T-cell (primary cell): ENCODE results near the gene C1QTNF9. TPM values are rescaled to one million over a fixed set of nuclear protein-coding genes. Genes with fewer than 3 reads are reported as not detected.
"Not testable (repeated sequence)": the region's sequence is repeated elsewhere in the genome, so short reads cannot be mapped to it uniquely, and the experiment has no call there.

Experiments used
- ATAC-seq, 4 experiments: fragments of 200-7000 bp in 3 of 4; fragments of 150-1000 bp in 1 of 4; cut with Tn5 transposase; replicated peaks in 1 of 4; 1 replicate in 3 of 4; 2 replicates in 1 of 4; pipeline ENCODE4 v1.10.0; 2021; ENCODE audit warnings: moderate library complexity in 3 of 4, mild to moderate bottlenecking in 2 of 4, moderate number of reproducible peaks in 1 of 4
- CTCF ChIA-PET, 2 donors: fragments of 300-600 bp; sonication (Branson Sonifier 250); formaldehyde crosslinking; loops; one replicate each; lab custom pipeline; 2022; ENCODE audit warnings: antibody characterized with exemption in 2 of 2; lab: Charles Lee
- POLR2A ChIA-PET, 2 donors: fragments of 300-600 bp; sonication (Branson Sonifier 250); formaldehyde crosslinking; loops; one replicate each; lab custom pipeline; 2022; ENCODE audit warnings: antibody characterized with exemption in 2 of 2; lab: Charles Lee
- DNase-seq, 35 experiments: peaks; one replicate each; pipeline versions ENCODE4 v3.0.0 to v3.0.0-alpha.2; 2013 to 2023
- H3K27ac ChIP-seq: one replicate; pipeline ENCODE4 v1.5.1; 2013; ENCODE audit warnings: low read length
- H3K27me3 ChIP-seq, 2 experiments: replicated peaks in 1 of 2; 1 replicate in 1 of 2; 2 replicates in 1 of 2; pipeline versions ENCODE4 v1.6.1 to v1.7.0; 2013; ENCODE audit warnings: low read length in 1 of 2, mixed read lengths in 1 of 2; ENCODE audit not compliant: control insufficient read depth in 2 of 2, insufficient read depth in 2 of 2; ENCODE audit errors: extremely low read depth in 1 of 2
- H3K36me3 ChIP-seq, 2 donors: 1 replicate in 1 of 2; 2 replicates in 1 of 2; pipeline versions ENCODE4 v1.6.1 to v1.7.0; 2013; ENCODE audit warnings: low read length in 1 of 2; ENCODE audit not compliant: control insufficient read depth in 2 of 2, insufficient read depth in 1 of 2; ENCODE audit errors: extremely low read depth in 1 of 2
- H3K4me1 ChIP-seq, 2 experiments: 1 replicate in 1 of 2; 2 replicates in 1 of 2; pipeline versions ENCODE4 v1.6.1 to v1.7.0; 2013; ENCODE audit warnings: low read length in 2 of 2, mixed read lengths in 1 of 2; ENCODE audit not compliant: insufficient read depth in 2 of 2, control insufficient read depth in 1 of 2; ENCODE audit errors: extremely low read depth in 1 of 2
- H3K4me3 ChIP-seq, 2 donors: 1 replicate in 1 of 2; 2 replicates in 1 of 2; pipeline versions ENCODE4 v1.5.1 to v1.7.0; 2013; ENCODE audit warnings: mild to moderate bottlenecking in 2 of 2, low read length in 1 of 2, moderate library complexity in 1 of 2; ENCODE audit not compliant: control insufficient read depth in 1 of 2; ENCODE audit errors: extremely low read depth in 1 of 2
- H3K9me3 ChIP-seq: 2 replicates; pipeline ENCODE4 v1.7.0; 2013
- H3K27ac Mint-ChIP-seq, 2 donors: one replicate each; pipeline ENCODE4 v1.8.0; 2020 to 2021; ENCODE audit warnings: mild to moderate bottlenecking in 2 of 2, mixed read lengths in 2 of 2
- H3K27me3 Mint-ChIP-seq, 2 donors: one replicate each; pipeline ENCODE4 v1.8.0; 2021 to 2022; ENCODE audit warnings: mixed read lengths in 2 of 2
- H3K36me3 Mint-ChIP-seq: one replicate; pipeline ENCODE4 v1.8.0; 2021; ENCODE audit warnings: mixed read lengths
- H3K4me1 Mint-ChIP-seq, 3 donors: one replicate each; pipeline ENCODE4 v1.8.0; 2020 to 2022; ENCODE audit warnings: mixed read lengths in 3 of 3, mild to moderate bottlenecking in 1 of 3
- H3K4me3 Mint-ChIP-seq, 3 donors: one replicate each; pipeline ENCODE4 v1.8.0; 2020 to 2022; ENCODE audit warnings: mild to moderate bottlenecking in 3 of 3, mixed read lengths in 3 of 3, moderate library complexity in 3 of 3
- H3K9me3 Mint-ChIP-seq, 3 donors: one replicate each; pipeline ENCODE4 v1.8.0; 2020 to 2022; ENCODE audit warnings: mixed read lengths in 3 of 3
- WGBS: methylation state at CpG from one replicate; pipeline ENCODE4 v1.1.5; 2013; ENCODE audit warnings: missing lambda C conversion rate; ENCODE audit not compliant: insufficient coverage; 5-methylcytosine and 5-hydroxymethylcytosine counted together
- total RNA-seq, 35 experiments: library from RNA in 6 of 35; stranded (reverse) in 6 of 35; fragments of 120-200 nt in 1 of 35; gene quantifications; one replicate each; pipeline versions ENCODE4 v1.2.1 to v1.2.4 and lab custom pipeline; 2013 to 2026

C1QTNF9 gene, protein sequence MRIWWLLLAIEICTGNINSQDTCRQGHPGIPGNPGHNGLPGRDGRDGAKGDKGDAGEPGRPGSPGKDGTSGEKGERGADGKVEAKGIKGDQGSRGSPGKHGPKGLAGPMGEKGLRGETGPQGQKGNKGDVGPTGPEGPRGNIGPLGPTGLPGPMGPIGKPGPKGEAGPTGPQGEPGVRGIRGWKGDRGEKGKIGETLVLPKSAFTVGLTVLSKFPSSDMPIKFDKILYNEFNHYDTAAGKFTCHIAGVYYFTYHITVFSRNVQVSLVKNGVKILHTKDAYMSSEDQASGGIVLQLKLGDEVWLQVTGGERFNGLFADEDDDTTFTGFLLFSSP
- total RNA-seq (under 1 TPM in 1 of 5 donors, not detected in 4; 0.23 TPM), total RNA-seq (lab: John Stamatoyannopoulos, UW) (0.04 to 1.0 (median 0.34) reads per million in 29 experiments)
- total RNA-seq (2013) = 0.11 TPM

DNA sequence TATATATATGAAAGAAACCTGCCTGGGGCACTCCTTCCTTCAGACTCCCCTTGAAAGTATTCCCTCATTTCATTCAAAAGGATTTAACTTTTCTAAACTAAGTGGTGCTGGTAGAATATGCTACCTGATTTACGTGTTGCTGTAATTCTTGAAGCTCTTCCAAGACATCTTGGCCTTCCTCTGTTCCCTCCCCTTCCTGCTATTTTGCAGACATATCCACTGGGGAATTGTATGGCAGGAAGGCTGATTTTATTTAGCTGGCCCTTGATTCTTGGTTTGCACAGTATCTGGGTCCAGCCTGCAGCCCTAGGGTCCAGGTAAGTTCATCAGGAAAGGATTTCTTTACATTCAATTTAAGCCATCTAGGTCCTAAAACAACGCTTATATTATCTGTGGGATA lies at the start of gene C1QTNF9:
TSS of gene C1QTNF9 (plus strand) at position 281 of the 400 bp plus-strand sequence. CDS start 6,424 bp downstream, outside the sequence.
- H3K9me3 ChIP-seq, DNase-seq, H3K9me3 Mint-ChIP-seq, H3K27ac Mint-ChIP-seq, POLR2A ChIA-PET, H3K27me3 ChIP-seq, H3K27me3 Mint-ChIP-seq, H3K4me3 Mint-ChIP-seq, H3K27ac ChIP-seq, H3K4me1 ChIP-seq, H3K4me3 ChIP-seq, H3K4me1 Mint-ChIP-seq, ATAC-seq, CTCF ChIA-PET: not testable (repeated sequence)
- no CpG with 5 or more reads among the region's 2 CpGs for WGBS
- H3K36me3 Mint-ChIP-seq = peaks cover 19% of the 10 kb centered on the region
- H3K36me3 ChIP-seq = peaks cover 0 to 20% of the 10 kb centered on the region in 2 donors

DNA sequence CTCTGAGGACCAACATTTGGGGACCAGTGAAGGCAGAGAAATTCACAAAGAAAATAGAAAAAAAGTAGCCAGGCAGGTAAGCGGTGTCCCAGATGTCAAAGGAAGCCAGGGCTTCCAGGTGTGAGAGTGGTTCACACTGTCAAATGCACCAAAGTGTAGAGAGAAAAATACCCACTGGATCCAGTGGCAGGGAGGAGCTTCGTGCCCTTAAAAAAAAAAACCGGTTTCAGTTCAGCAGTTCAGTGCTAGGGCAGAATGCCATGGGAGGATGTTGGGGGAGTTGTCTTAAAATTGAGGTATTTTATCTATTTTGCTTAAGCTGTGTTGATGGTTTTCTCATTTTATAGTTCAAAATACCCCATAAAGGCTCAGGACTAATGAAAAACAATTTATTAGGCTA lies 47.8 kb upstream of the C1QTNF9 start:
- 10% methylated on average over 2 of the region's 3 CpGs for WGBS
- H3K36me3 Mint-ChIP-seq = peaks cover 29% of the 10 kb centered on the region
- peaks cover 1 to 32% of the 10 kb centered on the region in 2 donors for H3K36me3 ChIP-seq
- H3K9me3 Mint-ChIP-seq = no peaks in the 10 kb centered on the region
- ChIA-PET POLR2A (interaction anchor here (0.6 to 2.3 kb wide), 9 partner anchors 7 to 101 kb away, joined by 3 to 27 read pairs (median 8); partner anchors contain the start of gene SPATA13 (in 1 of the 2)), CTCF (interaction anchor here (0.6 to 1.9 kb wide), 8 partner anchors 9 to 41 kb away, joined by 3 to 15 read pairs (median 6); no protein-coding TSS in a partner anchor)
- peaks cover 92 to 96% (median 94%) of the 10 kb centered on the region in 3 donors for H3K4me1 Mint-ChIP-seq
- H3K9me3 ChIP-seq = no peaks in the 10 kb centered on the region
- DNase-seq (peak in 28 of 35 experiments; percentile 20 to 80 (median 44)), ATAC-seq (peak; percentile 33 to 71 (median 44))
- H3K4me1 ChIP-seq = peaks cover 56 to 69% of the 10 kb centered on the region in 2 experiments
- H3K27ac ChIP-seq = peak overlapping the region; percentile 88
- no peak overlapping the region for H3K4me3 ChIP-seq
- H3K27me3 Mint-ChIP-seq = no peaks in the 10 kb centered on the region
- H3K27ac Mint-ChIP-seq = peak overlapping the region; percentile 88 to 93
- peak overlapping the region; percentile 52 to 94 (median 61) for H3K4me3 Mint-ChIP-seq
- no peaks in the 10 kb centered on the region for H3K27me3 ChIP-seq

DNA sequence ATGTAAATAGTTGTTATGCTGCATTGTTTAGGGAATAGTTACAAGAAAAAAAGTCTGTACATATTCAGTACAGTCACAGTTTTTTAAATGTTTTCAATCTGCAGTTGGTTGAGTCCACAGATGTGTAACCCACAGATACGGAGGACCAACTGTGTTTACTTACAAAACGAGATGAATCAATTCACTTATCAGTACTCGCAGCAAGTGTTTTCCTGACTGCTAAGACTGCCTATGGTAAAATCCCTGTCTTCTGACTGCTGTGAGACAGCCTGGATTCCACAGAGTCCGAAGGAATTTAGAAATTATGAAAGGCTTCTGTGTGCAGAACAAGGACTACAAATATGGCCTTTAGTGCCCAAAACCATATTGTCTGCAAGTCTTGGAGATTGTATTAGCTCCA lies 45.7 kb upstream of the C1QTNF9 start:
- Mint-ChIP-seq H3K4me1 (peaks cover 93 to 96% (median 95%) of the 10 kb centered on the region in 3 donors), H3K27me3 (no peaks in the 10 kb centered on the region), H3K4me3 (peak overlapping the region; percentile 69 to 94 (median 75)), H3K27ac (peak overlapping the region; percentile 98 to 99), H3K36me3 (peaks cover 24% of the 10 kb centered on the region), H3K9me3 (no peaks in the 10 kb centered on the region)
- H3K27me3 ChIP-seq = no peaks in the 10 kb centered on the region
- peak overlapping the region; percentile 88 for H3K27ac ChIP-seq
- no peaks in the 10 kb centered on the region for H3K9me3 ChIP-seq
- H3K4me1 ChIP-seq = peaks cover 69 to 75% of the 10 kb centered on the region in 2 experiments
- peaks cover 0 to 24% of the 10 kb centered on the region in 2 donors for H3K36me3 ChIP-seq
- ChIA-PET CTCF (interaction anchor here in 1 of 2 donors (1.4 to 3.0 kb wide), 5 partner anchors 9 to 35 kb away, joined by 4 to 30 read pairs (median 7); no protein-coding TSS in a partner anchor), POLR2A (interaction anchor here (0.6 to 4.6 kb wide), 7 partner anchors 9 to 43 kb away, joined by 3 to 52 read pairs (median 5); no protein-coding TSS in a partner anchor)
- no peak for DNase-seq
- H3K4me3 ChIP-seq = no peak overlapping the region
- 36% methylated on average over 3 of the region's 4 CpGs for WGBS
- ATAC-seq = no peak

GRCh38 chr13:24264976-24265375 lies 44.4 kb upstream of the C1QTNF9 start:
- DNase-seq (peak; percentile 60 to 89 (median 79)), ATAC-seq (peak; percentile 93 to 97 (median 96))
- Histone ChIP-seq H3K4me3 (peak overlapping the region; percentile 6 to 15), H3K27ac (peak overlapping the region; percentile 88), H3K9me3 (no peaks in the 10 kb centered on the region), H3K27me3 (no peaks in the 10 kb centered on the region), H3K36me3 (peaks cover 0 to 13% of the 10 kb centered on the region in 2 donors), H3K4me1 (peaks cover 75 to 76% of the 10 kb centered on the region in 2 experiments)
- peak overlapping the region; percentile 98 to 99 for H3K27ac Mint-ChIP-seq
- H3K36me3 Mint-ChIP-seq = peaks cover 19% of the 10 kb centered on the region
- no peaks in the 10 kb centered on the region for H3K27me3 Mint-ChIP-seq
- H3K9me3 Mint-ChIP-seq = no peaks in the 10 kb centered on the region
- 0% methylated on average over 6 of the region's 8 CpGs for WGBS
- peaks cover 95 to 99% (median 95%) of the 10 kb centered on the region in 3 donors for H3K4me1 Mint-ChIP-seq
- CTCF ChIA-PET = interaction anchor here in 1 of 2 donors (0.6 to 3.0 kb wide), 9 partner anchors 9 to 326 kb away, joined by 3 to 30 read pairs (median 3); no protein-coding TSS in a partner anchor
- peak overlapping the region; percentile 69 to 94 (median 75) for H3K4me3 Mint-ChIP-seq
- POLR2A ChIA-PET = interaction anchor here (0.6 to 4.6 kb wide), 6 partner anchors 9 to 16 kb away, joined by 3 to 52 read pairs (median 10); no protein-coding TSS in a partner anchor

DNA sequence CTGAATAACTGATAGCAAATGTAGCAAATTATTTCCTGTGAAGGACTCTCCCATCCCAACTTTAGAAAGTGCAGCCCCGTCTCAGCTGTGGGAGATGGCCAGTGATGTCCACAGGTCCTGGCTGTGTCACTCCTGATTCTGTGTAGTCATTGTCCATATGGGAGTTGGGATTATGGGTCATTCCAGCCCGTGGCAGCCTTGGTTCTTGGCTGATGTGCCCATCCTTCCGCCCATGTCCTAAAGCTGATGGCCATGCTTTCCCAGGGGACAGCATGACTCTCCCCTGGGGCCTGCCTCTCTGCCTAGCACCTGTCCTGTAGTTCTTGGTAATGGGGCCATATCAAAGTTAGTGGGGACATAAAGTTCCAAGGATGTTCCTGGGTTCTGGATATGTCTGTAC lies 43.9 kb upstream of the C1QTNF9 start:
- H3K36me3 ChIP-seq = peaks cover 0 to 12% of the 10 kb centered on the region in 2 donors
- peak overlapping the region; percentile 88 for H3K27ac ChIP-seq
- ChIA-PET POLR2A (interaction anchor here (0.5 to 4.6 kb wide), 8 partner anchors 9 to 818 kb away, joined by 3 to 52 read pairs (median 5); no protein-coding TSS in a partner anchor), CTCF (interaction anchor here in 1 of 2 donors (0.6 to 3.0 kb wide), 10 partner anchors 8 to 327 kb away, joined by 3 to 30 read pairs (median 4); no protein-coding TSS in a partner anchor)
- ATAC-seq = no peak
- H3K36me3 Mint-ChIP-seq = peaks cover 14% of the 10 kb centered on the region
- peaks cover 75 to 77% of the 10 kb centered on the region in 2 experiments for H3K4me1 ChIP-seq
- no peak for DNase-seq
- WGBS = 70% methylated on average over 2 of the region's 3 CpGs
- H3K4me3 ChIP-seq = no peak overlapping the region
- peak overlapping the region; percentile 69 to 94 (median 75) for H3K4me3 Mint-ChIP-seq
- H3K4me1 Mint-ChIP-seq = peaks cover 95 to 99% (median 95%) of the 10 kb centered on the region in 3 donors
- no peaks in the 10 kb centered on the region for H3K27me3 ChIP-seq
- H3K9me3 ChIP-seq = no peaks in the 10 kb centered on the region
- peak overlapping the region; percentile 98 to 99 for H3K27ac Mint-ChIP-seq
- no peaks in the 10 kb centered on the region for H3K9me3 Mint-ChIP-seq
- no peaks in the 10 kb centered on the region for H3K27me3 Mint-ChIP-seq

GRCh38 chr13:24267274-24267673 lies 42.1 kb upstream of the C1QTNF9 start:
- ChIA-PET POLR2A (interaction anchor here (1.1 to 4.6 kb wide), 2 partner anchors 12 to 16 kb away, joined by 3 to 52 read pairs; no protein-coding TSS in a partner anchor), CTCF (interaction anchor here (0.8 kb wide), 2 partner anchors 9 to 22 kb away, joined by 3 to 4 read pairs; no protein-coding TSS in a partner anchor)
- Histone ChIP-seq H3K27ac (peak overlapping the region; percentile 88), H3K4me1 (peaks cover 79 to 81% of the 10 kb centered on the region in 2 experiments), H3K4me3 (peak overlapping the region; percentile 39 to 49), H3K9me3 (no peaks in the 10 kb centered on the region), H3K27me3 (no peaks in the 10 kb centered on the region), H3K36me3 (peaks cover 0 to 5% of the 10 kb centered on the region in 2 donors)
- ATAC-seq (no peak), DNase-seq (peak in 7 of 35 experiments; percentile 22 to 81 (median 29))
- 0% methylated on average over 2 of the region's 3 CpGs for WGBS
- no peaks in the 10 kb centered on the region for H3K27me3 Mint-ChIP-seq
- H3K36me3 Mint-ChIP-seq = peaks cover 7% of the 10 kb centered on the region
- H3K9me3 Mint-ChIP-seq = no peaks in the 10 kb centered on the region
- H3K4me3 Mint-ChIP-seq = peak overlapping the region; percentile 77 to 94 (median 85)
- peak overlapping the region; percentile 96 to 99 for H3K27ac Mint-ChIP-seq
- H3K4me1 Mint-ChIP-seq = peaks cover 91 to 98% (median 94%) of the 10 kb centered on the region in 3 donors
